WI38 (cell line): ENCODE measurements around the gene INTS6L.

Experiments used
- H3K4me3 ChIP-seq: 2 replicates; pipeline ENCODE4 v1.5.1; 2011; ENCODE audit warnings: low read depth, mild to moderate bottlenecking, control low read depth, low read length
- CTCF ChIP-seq: IDR thresholded peaks from 2 replicates; pipeline ENCODE4 v1.5.1; 2012; ENCODE audit warnings: low read depth, mild to moderate bottlenecking, control low read depth, low read length

The INTS6L gene

GRCh38 chrX:135522878-135523693 lies 2.6 kb downstream of the INTS6L start:
- no peak for TF ChIP-seq CTCF
- H3K4me3 ChIP-seq, result no peak overlapping the region

GRCh38 chrX:135528254-135528653 lies 7.8 kb downstream of the INTS6L start:
- no peak for TF ChIP-seq CTCF
- H3K4me3 ChIP-seq, result no peak overlapping the region

GRCh38 chrX:135528756-135529155 lies 8.3 kb downstream of the INTS6L start:
- H3K4me3 ChIP-seq, result no peak overlapping the region
- TF ChIP-seq CTCF, result no peak

- TF ChIP-seq CTCF, result no peak
- no peak overlapping the region for H3K4me3 ChIP-seq
Measured at GRCh38 chrX:135530097-135530496, 9.6 kb downstream of the INTS6L start.

- no peak for TF ChIP-seq CTCF
- no peak overlapping the region for H3K4me3 ChIP-seq
Measured at GRCh38 chrX:135531813-135532212, 11.4 kb downstream of the INTS6L start.

- no peak for TF ChIP-seq CTCF
- H3K4me3 ChIP-seq, result no peak overlapping the region
Measured at GRCh38 chrX:135535077-135535940, 14.8 kb downstream of the INTS6L start.

GRCh38 chrX:135536877-135537276 lies 16.4 kb downstream of the INTS6L start:
- TF ChIP-seq CTCF, result no peak
- H3K4me3 ChIP-seq, result no peak overlapping the region
